GM10248 (cell line): ENCODE results near the gene EFCAB8.

Experiments used
- CTCF ChIA-PET: fragments of 300-600 bp; sonication (Branson Sonifier 250); formaldehyde crosslinking; extraction: SDS; loops from one replicate; lab custom pipeline; 2021; ENCODE audit warnings: antibody characterized with exemption; lab: Yijun Ruan, JAX
- POLR2A ChIA-PET: fragments of 350-650 bp; sonication (Branson Sonifier 250); formaldehyde crosslinking; extraction: SDS; loops from one replicate; lab custom pipeline; 2020; ENCODE audit warnings: antibody characterized with exemption; lab: Yijun Ruan, JAX
- DNase-seq: peaks from one replicate; pipeline ENCODE4 v3.0.0; 2012; ENCODE audit errors: extremely low spot score
- CTCF ChIP-seq: IDR thresholded peaks from 2 replicates; pipeline ENCODE4 v1.5.1; 2012; ENCODE audit warnings: mild to moderate bottlenecking, low read depth; ENCODE audit errors: extremely low read depth, missing control alignments, control extremely low read depth

Gene EFCAB8

GRCh38 chr20:33005908-33006775, 147.4 kb downstream of the EFCAB8 start:
- no peak for TF ChIP-seq CTCF
- CTCF ChIA-PET: interaction anchor here (2.3 to 2.7 kb wide), 2 partner anchors 11 kb away, joined by 6 to 7 read pairs; no protein-coding TSS in a partner anchor
- DNase-seq: no peak
- POLR2A ChIA-PET: no interaction called here

- ChIA-PET POLR2A (no interaction called here), CTCF (interaction anchor here (2.7 kb wide), 1 partner anchor 10 kb away, joined by 6 read pairs; no protein-coding TSS in a partner anchor)
- no peak for TF ChIP-seq CTCF
- no peak for DNase-seq
Observed at GRCh38 chr20:33006776-33007375, 148.2 kb downstream of the EFCAB8 start.

GRCh38 chr20:33007376-33008335, 148.9 kb downstream of the EFCAB8 start, which contains the start of gene BPIFB2:
Gene BPIFB2, plus strand, starts transcription at chr20:33007704. Its CDS starts 871 bp downstream, at chr20:33008575.
- TF ChIP-seq CTCF: no peak
- POLR2A ChIA-PET: no interaction called here
- CTCF ChIA-PET: interaction anchor here (2.7 kb wide), 1 partner anchor 9 kb away, joined by 6 read pairs; no protein-coding TSS in a partner anchor
- no peak for DNase-seq

- ChIA-PET POLR2A (no interaction called here), CTCF (interaction anchor here (1.5 kb wide), 1 partner anchor 16 kb away, joined by 3 read pairs; no protein-coding TSS in a partner anchor)
- DNase-seq: no peak
- no peak for TF ChIP-seq CTCF
Observed at GRCh38 chr20:33008336-33009213, 149.9 kb downstream of the EFCAB8 start.

- POLR2A ChIA-PET: no interaction called here
- DNase-seq: no peak
- no peak for TF ChIP-seq CTCF
- CTCF ChIA-PET: interaction anchor here (1.5 kb wide), 1 partner anchor 15 kb away, joined by 3 read pairs; no protein-coding TSS in a partner anchor
Observed at GRCh38 chr20:33009214-33010132, 150.8 kb downstream of the EFCAB8 start.
